ENCODE results near the gene IFT74.

DNA sequence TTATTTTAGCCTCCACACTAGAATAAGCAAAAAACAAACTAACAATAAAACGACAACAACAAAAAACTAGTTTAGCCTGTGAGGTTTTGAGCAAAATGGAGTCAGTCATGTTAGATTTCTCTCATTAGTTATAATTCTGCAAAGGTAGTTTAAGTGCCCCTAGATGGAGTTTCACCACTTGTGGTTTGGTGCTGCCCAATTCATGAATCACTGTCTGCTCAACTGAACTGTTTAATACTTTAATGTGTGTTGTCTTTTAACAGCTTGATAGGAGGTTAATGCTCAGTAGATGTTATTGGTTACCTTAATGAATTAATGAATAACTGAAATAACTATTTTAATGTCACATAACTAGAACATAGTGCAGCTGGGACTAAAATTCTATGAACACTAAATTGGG lies 5.7 kb upstream of the IFT74 start:
- TF ChIP-seq EZH2 (IDR thresholded peaks at IDR 0.05), result no peak
- no peak for TF ChIP-seq POLR2AphosphoS5 (IDR thresholded peaks at IDR 0.05; ENCODE audit: borderline replicate concordance, low read depth, low read length)
- TF ChIP-seq FOXP2 (optimal IDR thresholded peaks at IDR 0.05; ENCODE audit: control extremely low read depth, extremely low read length, insufficient read depth), result no peak
